Dedifferentiated amniotic fluid mesenchymal stem cell (primary cell): ENCODE results near the gene SLC37A3.
A peak's percentile ranks its signal among the peaks of the same experiment; 100 is the strongest.
"Not testable (repeated sequence)": the region's sequence is repeated elsewhere in the genome, so short reads cannot be mapped to it uniquely, and the experiment has no call there.

ENCODE experiments used
- DNase-seq: peaks from one replicate; pipeline ENCODE4 v3.0.0-alpha.2; 2016; ENCODE audit errors: extremely low spot score

The SLC37A3 gene, protein sequence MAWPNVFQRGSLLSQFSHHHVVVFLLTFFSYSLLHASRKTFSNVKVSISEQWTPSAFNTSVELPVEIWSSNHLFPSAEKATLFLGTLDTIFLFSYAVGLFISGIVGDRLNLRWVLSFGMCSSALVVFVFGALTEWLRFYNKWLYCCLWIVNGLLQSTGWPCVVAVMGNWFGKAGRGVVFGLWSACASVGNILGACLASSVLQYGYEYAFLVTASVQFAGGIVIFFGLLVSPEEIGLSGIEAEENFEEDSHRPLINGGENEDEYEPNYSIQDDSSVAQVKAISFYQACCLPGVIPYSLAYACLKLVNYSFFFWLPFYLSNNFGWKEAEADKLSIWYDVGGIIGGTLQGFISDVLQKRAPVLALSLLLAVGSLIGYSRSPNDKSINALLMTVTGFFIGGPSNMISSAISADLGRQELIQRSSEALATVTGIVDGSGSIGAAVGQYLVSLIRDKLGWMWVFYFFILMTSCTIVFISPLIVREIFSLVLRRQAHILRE

DNA sequence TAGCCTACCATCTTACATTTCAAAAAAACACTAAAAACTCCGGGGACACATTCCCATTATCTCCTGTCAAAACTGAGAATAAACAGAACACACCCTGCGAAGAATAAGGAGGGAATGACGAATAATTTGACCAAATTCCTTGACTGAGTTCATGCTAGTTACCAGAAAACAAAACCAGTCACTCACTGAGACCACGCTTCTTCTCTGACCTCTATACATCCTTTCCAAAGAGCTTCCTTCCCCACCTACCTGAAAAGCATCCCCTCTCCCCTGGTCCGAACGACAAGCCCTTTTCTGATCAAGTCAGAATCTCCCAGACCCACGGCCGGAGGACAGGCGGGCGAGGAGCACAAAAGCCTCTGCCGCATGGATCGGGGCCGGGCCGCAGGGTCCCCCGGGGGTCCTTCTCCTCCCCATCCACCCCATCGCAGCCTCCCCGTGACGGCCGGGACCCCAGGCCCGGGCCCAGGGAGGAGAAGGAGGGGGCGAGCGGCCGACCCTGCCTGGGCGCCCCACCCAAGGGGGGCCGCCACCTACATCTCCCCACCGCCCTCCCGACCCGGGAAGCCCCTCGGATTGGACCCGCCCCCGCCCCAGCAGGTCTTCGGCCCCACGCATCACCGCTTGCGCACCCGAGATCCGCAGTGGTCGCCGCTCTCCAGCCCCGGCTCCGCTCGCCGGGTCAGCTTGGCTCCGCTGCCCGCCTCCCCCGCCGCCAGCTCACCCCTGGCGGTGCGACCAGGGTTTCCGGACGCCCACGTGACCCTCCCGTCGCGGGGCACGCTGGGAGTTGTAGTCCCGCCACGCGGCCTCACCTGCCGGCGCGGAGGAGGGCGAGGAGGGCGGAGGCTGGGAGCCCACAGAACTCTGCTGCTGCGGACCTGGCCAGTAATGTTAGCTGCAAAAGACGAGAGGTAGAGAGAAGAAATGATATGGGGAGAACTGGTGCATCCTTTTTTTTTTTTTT, at the start of gene SLC37A3:
Gene SLC37A3 (minus strand): TSS at position 747 of the 967 bp plus-strand sequence. CDS start 16,004 bp downstream, outside the sequence.
- peak; percentile 67 for DNase-seq

DNA sequence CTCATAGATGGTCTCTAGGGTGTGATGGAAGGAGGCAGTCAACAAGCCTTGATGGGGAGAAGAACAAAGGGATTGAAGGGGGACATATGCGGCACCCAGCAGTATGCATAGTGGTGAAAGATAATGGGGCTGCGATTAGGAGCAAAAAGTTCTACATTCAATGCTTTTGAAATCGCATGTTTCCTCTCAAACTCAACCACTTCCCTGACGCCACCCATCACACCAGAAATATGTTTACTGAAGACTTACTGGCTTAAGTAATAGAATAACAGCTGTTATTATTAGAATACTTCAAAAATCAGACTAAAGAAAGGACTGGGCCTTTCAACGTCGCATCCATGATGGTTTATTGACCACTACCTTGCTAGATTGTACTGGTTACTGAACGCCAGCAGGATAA, 49.5 kb upstream of the SLC37A3 start:
- DNase-seq, result no peak

DNA sequence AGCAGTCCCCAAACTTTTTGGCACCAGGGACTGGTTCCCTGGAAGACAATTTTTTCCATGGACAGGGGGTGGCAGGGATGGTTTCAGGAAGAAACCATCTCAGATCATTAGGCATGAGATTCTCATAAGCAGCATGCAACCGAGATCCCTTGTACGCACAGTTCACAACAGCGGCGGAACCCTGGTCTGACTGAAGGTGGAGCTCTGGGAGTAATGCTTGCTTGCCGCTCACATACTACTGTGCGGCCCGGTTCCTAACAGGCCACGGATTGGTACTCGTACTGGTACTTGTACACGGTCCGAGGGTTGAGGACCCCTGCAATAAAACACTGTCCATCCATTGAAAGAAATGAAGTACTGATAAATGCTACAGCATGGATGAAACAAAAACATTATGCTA, 48.1 kb upstream of the SLC37A3 start:
- no peak for DNase-seq

DNA sequence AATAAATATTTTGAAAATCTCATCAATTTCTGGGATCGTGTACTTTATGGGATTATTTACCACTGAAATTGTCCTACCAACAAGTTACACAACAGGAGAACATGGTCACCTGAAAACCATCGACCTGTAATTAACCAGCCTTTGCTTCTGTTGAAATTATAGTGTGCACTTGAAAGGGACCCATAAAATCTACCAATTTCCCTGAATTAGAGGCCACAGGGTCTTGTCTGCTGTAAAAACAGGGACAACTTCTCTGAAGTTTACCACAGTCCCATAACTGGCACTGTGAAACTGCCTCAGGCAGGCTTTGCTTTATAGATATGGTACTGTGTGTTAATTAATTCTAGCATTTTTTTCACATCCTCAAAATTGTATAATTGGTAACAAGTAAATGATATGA, 43.2 kb upstream of the SLC37A3 start:
- no peak for DNase-seq

DNA sequence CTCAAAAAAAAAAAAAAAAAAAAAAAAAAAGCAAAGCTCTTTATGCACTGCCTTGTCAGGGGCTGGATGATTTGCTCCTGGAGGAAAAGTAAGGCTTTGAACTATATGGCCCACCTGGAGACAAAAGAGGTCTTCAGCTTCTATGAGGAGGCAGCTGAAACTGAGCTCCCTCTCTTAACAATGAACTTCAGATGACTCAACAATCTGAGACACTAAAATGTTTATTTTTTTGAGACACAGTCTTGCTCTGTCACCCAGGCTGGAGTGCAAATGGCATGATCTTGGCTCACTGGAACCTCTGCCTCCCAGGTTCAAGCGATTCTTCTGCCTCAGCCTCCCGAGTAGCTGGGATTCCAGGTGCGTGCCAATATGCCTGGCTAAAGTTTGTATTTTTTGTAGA, 42.3 kb upstream of the SLC37A3 start:
- DNase-seq, result no peak

DNA sequence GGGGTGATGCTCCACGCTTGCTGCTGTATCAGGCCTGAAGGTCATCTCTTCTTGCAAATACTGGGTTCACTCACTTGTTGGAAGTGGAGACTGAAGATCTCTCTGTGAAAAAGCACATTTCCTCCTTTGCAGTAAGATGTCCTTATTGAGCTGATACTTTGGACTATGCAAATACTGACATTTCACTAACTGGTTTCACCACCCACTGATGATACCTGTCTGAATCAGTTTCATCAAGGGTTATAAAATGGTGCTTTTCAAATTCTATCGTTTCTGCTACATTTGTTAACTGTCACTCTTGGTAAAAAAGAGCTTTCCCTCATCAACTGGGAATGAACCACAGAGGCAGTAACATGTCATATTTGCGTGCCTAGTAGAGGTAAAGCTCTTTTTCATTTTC, 41.0 kb upstream of the SLC37A3 start:
- no peak for DNase-seq

DNA sequence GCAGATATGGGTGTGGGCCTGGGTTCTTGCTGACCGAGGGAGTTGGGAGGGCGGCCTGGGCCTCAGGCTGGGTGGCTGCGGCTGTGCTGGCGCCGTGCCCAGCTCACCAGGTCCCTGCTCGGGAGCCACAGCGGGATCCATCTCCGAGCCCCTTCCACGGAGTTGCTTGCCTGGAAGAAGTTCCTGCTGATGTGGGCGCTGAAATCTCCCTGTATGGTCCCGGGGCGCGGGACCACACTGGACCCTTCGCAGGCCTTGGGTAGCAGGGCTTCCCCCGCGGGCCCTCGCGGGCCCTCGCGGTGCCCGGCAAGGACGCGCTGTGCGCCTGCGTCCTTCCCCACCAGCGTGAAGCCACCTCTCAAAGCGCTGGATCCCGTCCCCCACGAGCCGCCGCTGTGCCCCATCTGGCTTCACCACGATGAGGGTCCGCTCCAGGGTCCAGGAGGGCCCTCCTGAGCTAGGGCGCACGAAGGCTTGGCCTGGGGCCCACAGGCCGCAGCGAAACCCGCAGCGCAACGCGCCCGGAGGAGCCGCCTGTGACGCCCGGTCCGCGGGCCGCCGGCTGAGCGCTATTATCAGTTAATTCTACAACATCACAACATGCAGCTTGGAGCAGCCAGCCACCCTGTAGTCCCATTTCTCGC, 37.0 kb upstream of the SLC37A3 start:
- no peak for DNase-seq

DNA sequence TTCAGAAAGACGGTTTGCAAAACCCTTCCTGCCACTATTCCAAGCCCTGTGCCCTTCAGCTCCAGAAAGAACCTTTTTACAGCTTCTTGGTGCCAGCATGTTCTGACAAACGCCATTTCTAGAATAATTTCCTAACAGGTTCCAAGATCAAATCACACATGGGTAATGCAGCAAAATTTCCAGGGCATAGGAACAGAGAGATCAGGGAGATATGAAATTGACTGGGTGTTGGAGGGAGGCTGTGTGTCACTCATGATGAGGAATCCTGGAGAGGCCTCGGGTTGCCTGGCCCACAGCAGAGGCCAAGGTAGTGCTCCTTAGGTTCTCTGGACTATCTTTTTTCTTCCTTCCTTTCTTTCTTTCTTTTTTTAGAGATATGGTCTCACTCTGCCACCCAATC, 35.1 kb upstream of the SLC37A3 start:
- DNase-seq, result no peak

DNA sequence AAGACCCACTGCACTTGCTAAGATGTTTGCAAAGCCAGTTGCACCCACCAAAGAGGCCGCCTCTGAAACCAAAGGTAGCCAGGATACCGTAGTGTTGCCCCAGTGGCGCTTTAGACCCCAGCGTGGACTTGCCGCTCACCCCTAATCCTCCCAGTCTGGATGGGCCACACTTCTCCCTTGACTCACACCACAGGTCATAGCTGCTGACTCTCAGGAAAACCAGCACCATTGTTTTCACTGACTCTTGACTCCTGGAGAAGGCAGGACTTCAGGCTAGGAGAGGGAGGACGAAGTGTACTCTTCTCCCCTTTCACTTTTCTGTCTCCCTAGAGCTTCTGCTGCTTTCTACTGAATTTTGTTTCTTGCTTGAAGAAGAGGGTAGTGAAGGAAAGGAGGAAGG, 27.8 kb upstream of the SLC37A3 start:
- no peak for DNase-seq

DNA sequence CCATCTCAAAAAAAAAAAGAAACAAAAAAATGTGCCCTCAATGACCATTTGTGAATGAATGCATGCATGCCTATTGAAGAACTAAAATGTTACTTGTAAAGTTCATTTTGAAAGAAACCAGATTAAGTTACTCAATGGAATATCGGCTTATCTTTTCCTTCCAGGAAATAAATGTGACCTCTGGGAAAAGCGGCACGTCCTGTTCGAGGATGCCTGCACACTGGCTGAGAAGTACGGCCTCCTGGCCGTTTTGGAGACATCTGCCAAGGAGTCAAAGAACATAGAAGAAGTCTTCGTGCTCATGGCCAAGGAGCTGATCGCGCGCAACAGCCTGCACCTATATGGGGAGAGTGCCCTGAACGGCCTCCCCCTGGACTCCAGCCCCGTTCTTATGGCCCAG, 27.4 kb upstream of the SLC37A3 start:
- no peak for DNase-seq

DNA sequence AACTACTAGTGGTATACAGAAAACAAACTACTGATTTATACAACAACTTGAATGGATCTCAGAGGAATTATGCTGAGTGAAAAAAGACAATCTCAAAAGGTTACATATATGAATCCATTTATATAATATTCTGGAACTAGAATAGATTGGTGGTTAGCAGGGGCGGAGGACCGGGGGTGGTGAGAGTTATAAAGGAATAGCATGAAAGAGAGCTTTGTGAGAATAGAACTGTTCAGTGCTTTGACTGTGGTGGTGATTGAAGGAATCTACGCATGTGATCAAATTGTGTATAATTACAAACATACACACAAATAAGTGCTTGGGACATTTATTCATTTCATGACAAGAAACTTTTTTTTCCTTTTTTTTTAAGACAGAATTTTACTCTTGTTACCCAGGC, 25.2 kb upstream of the SLC37A3 start:
- DNase-seq, result no peak

DNA sequence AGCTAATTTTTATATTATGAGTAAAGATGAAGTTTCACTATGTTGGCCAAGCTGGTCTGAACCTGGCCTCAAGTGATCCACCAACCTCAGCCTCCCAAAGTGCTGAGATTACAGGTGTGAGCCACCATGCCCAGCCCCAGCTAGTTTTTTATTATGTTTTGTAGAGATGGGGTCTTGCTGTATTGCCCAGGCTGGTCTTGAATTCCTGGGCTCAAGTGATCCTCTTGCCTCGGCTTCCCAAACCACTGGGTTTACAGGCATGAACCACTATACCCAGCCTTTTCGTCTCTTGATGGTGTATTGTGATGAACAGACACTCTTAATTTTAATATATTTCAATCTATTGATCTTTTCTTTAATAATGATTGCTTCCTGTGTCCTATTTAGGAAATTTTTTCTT, 23.2 kb upstream of the SLC37A3 start:
- no peak for DNase-seq

DNA sequence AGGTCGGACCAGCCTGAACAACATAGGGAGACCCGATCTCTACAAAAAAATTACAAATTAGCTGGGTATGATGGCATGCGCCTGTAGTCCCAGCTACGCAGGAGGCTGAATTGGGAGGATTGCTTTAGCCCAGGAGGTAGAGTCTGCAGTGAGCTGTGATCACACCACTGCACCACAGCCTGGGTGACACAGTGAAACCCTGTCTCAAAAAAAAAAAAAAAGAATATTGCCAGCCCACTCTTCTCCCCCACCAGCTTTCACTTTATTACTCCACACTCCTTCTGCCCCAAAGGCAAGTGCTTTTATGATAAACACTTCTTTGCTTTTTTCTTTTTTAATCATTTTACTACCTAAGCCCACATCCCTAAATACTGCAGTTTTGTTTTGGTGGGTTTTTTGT, 20.3 kb upstream of the SLC37A3 start:
- no peak for DNase-seq

DNA sequence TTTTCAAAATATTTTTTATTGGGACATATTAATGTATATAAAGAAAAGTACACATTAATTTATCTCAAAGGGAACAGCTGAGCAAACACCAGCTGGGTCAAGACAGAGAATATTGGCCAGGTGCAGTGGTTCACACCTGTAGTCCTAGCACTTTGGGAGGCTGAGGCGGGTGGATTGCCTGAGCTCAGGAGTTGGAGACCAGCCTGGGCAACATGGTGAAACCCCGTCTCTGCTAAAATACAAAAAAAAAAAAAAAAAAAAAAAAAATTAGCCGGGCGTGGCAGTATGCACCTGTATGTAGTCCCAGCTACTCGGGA, 19.8 kb upstream of the SLC37A3 start:
- DNase-seq, result not testable (repeated sequence)

DNA sequence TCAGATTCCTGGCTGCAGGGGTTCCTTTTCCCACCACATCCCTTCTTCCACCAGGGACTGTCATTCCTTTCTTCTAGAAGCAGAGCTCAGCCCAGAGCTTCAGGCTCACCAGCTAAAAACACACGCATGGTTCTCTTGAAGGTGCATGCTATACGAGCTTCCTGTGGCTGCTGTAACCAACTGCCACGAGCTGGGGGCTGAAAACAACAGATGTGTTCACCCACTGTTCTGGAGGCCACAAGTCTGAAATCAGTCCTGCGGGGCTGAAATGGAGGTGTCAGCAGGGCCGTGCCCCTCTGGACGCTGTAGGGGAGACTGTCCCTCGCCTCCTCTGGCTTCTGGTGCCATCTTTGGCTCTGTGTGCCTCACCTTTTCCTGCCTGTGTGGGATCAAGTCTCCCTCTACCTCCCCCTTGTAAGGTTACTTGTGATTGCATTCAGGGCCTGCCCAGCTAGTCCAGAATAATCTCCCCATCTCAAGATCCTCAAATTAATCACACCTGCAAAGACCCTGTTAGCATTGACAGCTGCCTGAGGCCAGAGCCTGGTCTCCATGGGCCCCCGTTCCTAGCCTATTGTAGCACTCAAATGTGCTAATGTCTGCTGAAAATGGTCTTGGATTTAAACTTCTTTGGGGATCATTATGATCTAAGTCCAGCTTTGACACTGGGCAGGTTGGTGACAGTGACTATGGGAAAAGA, 19.3 kb upstream of the SLC37A3 start:
- no peak for DNase-seq

DNA sequence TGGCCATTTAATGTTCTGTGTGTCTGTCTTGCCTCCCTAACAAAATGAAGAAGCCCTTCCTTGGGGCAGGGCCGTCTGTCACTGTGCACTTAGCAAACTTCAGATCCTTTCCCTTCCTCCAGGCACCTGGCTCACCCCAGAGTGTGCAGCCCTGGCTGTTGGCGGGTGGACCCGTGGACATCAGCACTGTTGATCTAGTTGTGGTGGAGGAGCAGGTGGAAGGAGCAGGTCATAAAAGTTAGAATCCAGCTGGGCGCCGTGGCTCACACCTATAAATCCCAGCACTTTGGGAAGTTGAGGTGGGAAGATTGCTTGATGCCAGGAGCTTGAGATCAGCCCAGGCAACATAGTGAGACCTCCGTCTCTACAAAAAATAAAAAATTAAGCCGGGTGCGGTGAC, 18.2 kb upstream of the SLC37A3 start:
- DNase-seq, result no peak

DNA sequence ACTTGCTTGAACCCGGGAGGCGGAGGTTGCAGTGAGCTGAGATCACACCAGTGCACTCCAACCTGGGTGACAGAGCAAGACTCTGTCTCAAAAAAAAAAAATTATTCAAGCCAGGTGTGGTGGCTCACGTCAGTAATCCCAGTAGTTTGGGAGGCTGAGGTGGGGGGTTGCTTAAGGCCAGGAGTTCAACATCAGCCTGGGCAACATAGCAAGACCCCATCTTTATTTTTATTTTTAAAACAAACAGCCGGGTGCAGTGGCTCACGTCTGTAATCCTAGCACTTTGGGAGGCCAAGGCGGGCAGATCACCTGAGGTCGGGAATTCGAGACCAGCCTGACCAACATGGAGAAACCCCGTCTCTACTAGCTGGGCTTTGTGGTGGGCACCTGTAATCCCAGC, 17.5 kb upstream of the SLC37A3 start:
- not testable (repeated sequence) for DNase-seq

DNA sequence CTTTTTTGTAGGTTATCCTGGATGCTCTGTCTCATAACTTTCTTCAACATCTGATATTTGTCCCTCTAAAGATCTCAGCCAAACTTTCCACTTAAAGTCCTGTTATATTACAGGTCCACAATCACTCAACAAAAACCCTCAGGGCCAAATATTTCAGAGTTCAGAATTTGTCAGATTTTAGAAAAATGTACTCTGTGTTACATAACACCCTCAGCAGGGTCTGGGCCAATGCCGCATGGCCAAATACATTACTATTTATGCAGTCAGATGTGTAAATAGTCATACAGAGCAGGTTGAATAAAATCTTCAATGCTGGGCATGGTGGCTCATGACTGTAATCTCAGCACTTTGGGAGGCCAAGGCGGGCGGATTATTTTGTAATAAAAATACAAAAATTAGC, 17.0 kb upstream of the SLC37A3 start:
- DNase-seq, result no peak

DNA sequence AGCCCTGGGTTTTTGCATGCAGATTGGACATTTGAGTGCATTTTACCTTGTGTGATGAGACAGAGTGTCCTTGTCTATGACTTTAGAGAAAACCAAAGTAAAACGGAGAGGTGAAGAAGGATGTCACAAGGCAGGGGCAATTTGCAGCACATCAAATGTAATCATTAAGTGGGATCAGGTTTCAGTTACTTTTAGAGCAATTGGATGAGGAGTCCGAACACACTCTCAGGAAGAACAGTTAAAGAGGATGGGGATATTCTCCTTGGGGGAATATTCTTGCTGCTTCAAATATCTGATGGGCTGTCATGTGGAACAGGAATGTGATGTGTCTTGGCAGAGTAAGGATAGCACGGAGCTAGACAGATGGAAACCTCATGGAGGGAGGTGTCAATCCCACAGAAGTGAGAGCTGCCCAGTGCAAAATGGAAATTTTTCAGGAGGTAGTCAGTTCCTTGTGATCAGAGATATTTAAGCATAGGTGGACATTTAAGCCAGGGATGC, 6.3 kb upstream of the SLC37A3 start:
- DNase-seq, result peak; percentile 51

DNA sequence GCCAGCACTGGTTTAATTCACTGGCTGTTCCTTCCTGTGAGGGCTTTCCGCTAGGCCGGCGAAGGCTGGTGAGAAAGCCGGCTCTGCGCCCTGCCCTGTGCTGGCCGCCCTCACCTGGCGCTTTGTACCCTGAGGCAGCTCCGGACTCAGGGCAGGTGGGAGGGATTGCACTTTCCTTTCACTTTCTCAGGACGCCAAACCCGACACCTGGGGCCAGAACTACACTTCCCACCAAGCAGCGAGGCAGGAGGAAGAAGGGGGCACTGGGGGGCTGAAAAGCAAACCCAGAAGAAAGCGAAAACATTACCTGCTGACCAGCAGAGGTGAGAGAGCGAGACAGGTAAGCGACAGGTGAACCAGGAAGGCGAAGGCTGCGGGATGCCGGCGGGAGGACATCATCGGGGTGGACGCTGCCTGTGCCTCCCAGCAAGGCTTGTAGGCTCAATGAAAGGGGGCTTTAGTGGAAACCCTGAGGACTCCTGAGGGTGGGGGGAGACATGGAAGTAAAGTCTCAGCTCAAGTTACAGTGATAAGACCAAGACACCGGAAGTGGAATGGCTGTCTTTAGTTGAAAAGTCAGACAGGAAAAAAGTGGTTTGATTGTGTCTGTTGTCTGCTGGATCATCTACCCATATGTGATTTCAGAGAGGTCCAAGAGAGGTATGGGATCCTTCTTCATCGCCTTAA, 5.7 kb upstream of the SLC37A3 start, which contains the start of gene RAB19:
Gene RAB19 (plus strand): TSS at position 181 of the 687 bp plus-strand sequence. CDS start 3,589 bp downstream, outside the sequence.
- DNase-seq, result no peak
